ENCODE data around the gene JPH2. TPM values are rescaled to one million over a fixed set of nuclear protein-coding genes. Genes with fewer than 3 reads are reported as not detected.
A peak's percentile ranks its signal among the peaks of the same experiment; 100 is the strongest.

Gene JPH2
- total RNA-seq, 2 experiments from 2014 or later: 0.07 TPM

DNA sequence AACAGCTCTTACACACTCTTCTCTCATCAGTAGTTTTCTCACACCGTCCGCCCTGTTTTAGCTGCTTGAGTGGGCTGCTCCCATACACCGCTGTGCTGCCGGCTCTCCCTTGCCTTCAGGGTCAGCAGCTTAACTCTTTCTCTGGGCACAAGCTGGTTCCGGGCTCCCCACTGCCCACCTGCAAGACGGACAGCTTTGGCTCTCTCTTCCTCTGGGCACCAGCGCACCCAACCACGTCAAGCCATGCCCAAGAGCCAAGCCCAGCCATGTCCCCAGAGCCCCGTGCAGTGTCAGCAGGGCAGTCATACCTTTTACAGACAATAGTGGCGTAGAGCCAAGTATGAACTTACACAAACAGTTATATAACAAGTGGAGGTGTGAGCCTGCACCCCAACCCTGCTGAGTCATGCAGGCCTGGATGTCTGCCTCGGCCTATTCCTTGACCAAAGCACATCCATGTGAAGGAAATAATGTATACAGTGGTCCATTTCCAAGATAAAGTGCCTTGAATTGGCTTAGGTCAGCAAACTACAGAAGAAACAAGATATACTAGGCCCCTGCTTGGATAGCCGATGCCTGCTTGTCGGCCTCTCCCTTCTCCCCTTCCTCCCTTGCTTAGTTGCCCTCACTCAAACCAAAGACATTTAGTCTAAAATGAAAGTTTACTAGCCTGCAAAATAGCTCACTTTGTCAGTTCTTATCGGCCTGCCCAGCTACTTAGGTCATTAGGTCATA, 89.3 kb downstream of the JPH2 start:
- ChIA-PET CTCF (no interaction called here), POLR2A (no interaction called here)
- no peak for ATAC-seq
- Mint-ChIP-seq H3K36me3 (ENCODE audit: low read depth) (no peaks in the 10 kb centered on the region), H3K27me3 (peaks cover 30% of the 10 kb centered on the region), H3K4me1 (no peaks in the 10 kb centered on the region), H3K9me3 (ENCODE audit: low read depth) (no peaks in the 10 kb centered on the region), H3K4me3 (no peak overlapping the region), H3K27ac (no peak overlapping the region)
- intact Hi-C loops (cut with DNase I, micrococcal nuclease): no loop called here
- no peak for DNase-seq

DNA sequence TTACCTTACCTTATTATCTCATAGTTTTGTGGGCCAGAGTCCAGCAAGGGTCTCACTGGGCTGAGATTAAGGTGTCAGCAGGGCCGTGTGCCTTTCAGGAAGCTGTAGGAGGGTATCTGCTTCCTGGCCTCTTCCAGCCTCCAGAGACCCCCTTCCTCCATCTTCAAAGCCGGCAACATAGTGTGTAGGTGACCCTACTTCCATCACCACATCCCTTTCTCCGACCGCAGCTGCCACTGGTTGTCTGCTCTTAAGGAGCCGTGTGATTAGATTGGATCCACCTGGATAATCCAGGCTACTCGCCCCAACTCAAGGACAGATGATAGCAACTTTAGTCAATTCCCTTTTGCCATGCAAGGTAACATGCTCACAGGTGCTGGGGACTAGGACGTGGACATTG, 91.2 kb downstream of the JPH2 start:
- Mint-ChIP-seq H3K27me3 (peaks cover 17% of the 10 kb centered on the region), H3K27ac (no peak overlapping the region), H3K36me3 (ENCODE audit: low read depth) (no peaks in the 10 kb centered on the region), H3K9me3 (ENCODE audit: low read depth) (no peaks in the 10 kb centered on the region), H3K4me1 (no peaks in the 10 kb centered on the region), H3K4me3 (no peak overlapping the region)
- ATAC-seq (no peak), DNase-seq (no peak)
- ChIA-PET POLR2A (no interaction called here), CTCF (interaction anchor here (1.1 to 1.6 kb wide), 4 partner anchors 16 to 649 kb away, joined by 3 to 6 read pairs (median 3); no protein-coding TSS in a partner anchor)
- intact Hi-C loops (cut with DNase I, micrococcal nuclease): no loop called here

DNA sequence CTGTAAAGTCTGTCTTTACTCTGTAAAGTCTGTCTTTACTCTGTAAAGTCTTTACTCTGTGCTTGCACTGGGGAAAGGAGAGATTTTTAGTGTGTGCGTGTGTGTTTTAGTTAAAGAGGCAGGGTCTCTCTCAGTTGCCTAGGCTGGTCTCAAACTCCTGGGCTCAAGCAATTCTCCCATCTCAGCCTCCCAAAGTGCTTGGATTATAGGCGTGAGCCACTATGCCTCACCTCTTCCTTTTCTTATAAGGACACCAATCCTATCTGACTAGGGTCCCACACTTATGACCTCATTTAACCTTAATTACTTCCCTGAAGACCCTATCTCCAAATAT, 93.8 kb downstream of the JPH2 start:
- no peaks in the 10 kb centered on the region for H3K36me3 Mint-ChIP-seq (ENCODE audit: low read depth)
- intact Hi-C loops (cut with DNase I, micrococcal nuclease): loop anchor here in 1 of 2 experiments (5.0 kb wide), 1 partner anchor 646 kb away; no protein-coding TSS in a partner anchor
- H3K9me3 Mint-ChIP-seq (ENCODE audit: low read depth): no peaks in the 10 kb centered on the region
- ATAC-seq: no peak
- H3K4me3 Mint-ChIP-seq: no peak overlapping the region
- no peaks in the 10 kb centered on the region for H3K4me1 Mint-ChIP-seq
- H3K27ac Mint-ChIP-seq: no peak overlapping the region
- ChIA-PET CTCF (interaction anchor here (1.3 to 2.0 kb wide), 2 partner anchors 14 to 37 kb away, joined by 5 to 8 read pairs; no protein-coding TSS in a partner anchor), POLR2A (no interaction called here)
- peaks cover 7% of the 10 kb centered on the region for H3K27me3 Mint-ChIP-seq
- no peak for DNase-seq

DNA sequence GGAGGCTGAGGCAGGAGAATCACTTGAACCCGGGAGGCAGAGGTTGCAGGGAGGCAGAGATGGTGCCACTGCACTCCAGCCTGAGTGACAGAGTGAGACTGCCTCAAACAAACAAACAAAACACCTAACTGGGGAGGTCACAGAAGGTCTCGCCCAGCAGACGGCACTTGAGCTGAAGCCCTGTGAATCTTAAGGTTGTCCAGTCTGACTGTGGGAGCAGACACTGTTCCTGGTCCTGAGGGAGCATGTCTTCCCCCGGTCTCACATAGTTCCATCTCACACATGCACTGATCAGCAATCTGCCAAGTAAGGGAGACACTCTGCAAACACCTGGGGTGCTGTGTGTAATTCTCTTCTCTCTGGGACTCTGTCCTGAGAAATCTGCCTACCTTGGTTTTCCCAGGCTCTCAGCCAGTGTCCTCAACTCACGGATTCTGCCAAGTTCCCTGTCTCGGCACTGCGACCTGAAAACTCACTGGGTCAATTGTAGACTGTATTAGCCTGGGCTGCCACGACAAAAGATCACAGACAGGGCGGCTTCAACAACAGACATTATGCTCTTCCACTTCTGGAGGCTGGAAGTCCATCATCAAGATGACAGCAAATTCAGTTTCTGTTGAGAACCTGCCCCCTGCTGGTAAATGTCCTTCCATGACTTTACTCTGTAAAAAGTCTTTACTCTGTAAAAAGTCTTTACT, 94.3 kb downstream of the JPH2 start:
- POLR2A ChIA-PET: no interaction called here
- no peaks in the 10 kb centered on the region for H3K9me3 Mint-ChIP-seq (ENCODE audit: low read depth)
- intact Hi-C loops (cut with DNase I, micrococcal nuclease): loop anchor here (1.0 to 5.0 kb wide), 2 partner anchors 643 to 645 kb away; no protein-coding TSS in a partner anchor

DNA sequence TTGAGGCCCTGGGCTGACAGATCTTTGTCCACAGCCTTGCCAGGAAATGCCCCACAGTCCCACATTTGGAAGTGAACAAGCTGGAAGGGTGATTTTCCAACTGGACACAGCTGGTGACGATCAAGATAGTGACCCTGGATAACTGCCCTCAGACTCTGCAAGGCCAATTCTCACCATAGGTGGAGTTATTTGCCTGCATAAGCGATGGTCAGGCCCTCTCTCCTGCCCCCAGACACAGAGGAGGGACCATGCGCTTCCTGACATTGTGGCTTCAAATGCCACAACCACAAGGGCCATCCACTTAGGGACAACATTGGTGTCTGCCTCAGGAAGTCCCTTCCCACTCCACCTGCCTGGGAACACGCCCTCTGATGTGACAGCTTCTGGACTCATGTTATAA, 96.0 kb downstream of the JPH2 start:
- H3K4me1 Mint-ChIP-seq: no peaks in the 10 kb centered on the region
- intact Hi-C loops (cut with DNase I, micrococcal nuclease): loop anchor here in 1 of 2 experiments (5.0 kb wide), 1 partner anchor 644 kb away; no protein-coding TSS in a partner anchor
- POLR2A ChIA-PET: no interaction called here
- ATAC-seq: no peak
- no peak overlapping the region for H3K4me3 Mint-ChIP-seq
- no peak for DNase-seq
- no peaks in the 10 kb centered on the region for H3K36me3 Mint-ChIP-seq (ENCODE audit: low read depth)
- no peak overlapping the region for H3K27ac Mint-ChIP-seq
- no peaks in the 10 kb centered on the region for H3K9me3 Mint-ChIP-seq (ENCODE audit: low read depth)
- CTCF ChIA-PET: interaction anchor here (0.6 to 1.4 kb wide), 6 partner anchors 13 to 553 kb away, joined by 3 to 4 read pairs (median 4); no protein-coding TSS in a partner anchor
- peaks cover 4% of the 10 kb centered on the region for H3K27me3 Mint-ChIP-seq

More for the DNA sequence above, 94.3 kb downstream of the JPH2 start:
- H3K4me3 Mint-ChIP-seq: no peak overlapping the region
- no peak overlapping the region for H3K27ac Mint-ChIP-seq
- no peak for ATAC-seq
- H3K4me1 Mint-ChIP-seq: no peaks in the 10 kb centered on the region
- peaks cover 4% of the 10 kb centered on the region for H3K27me3 Mint-ChIP-seq
- peak; percentile 59 for DNase-seq
- CTCF ChIA-PET: interaction anchor here (0.6 to 1.2 kb wide), 4 partner anchors 25 to 644 kb away, joined by 3 to 4 read pairs (median 3); no protein-coding TSS in a partner anchor
- H3K36me3 Mint-ChIP-seq (ENCODE audit: low read depth): no peaks in the 10 kb centered on the region

- POLR2A ChIA-PET: no interaction called here
- peak; percentile 30 for DNase-seq
- peak; percentile 44 for ATAC-seq
- Mint-ChIP-seq H3K36me3 (ENCODE audit: low read depth) (no peaks in the 10 kb centered on the region), H3K4me3 (no peak overlapping the region), H3K9me3 (ENCODE audit: low read depth) (no peaks in the 10 kb centered on the region), H3K27me3 (peaks cover 4% of the 10 kb centered on the region), H3K4me1 (no peaks in the 10 kb centered on the region), H3K27ac (no peak overlapping the region)
- intact Hi-C loops (cut with DNase I, micrococcal nuclease): loop anchor here in 1 of 2 experiments (5.0 kb wide), 1 partner anchor 643 kb away; no protein-coding TSS in a partner anchor
- CTCF ChIA-PET: interaction anchor here (0.6 to 1.4 kb wide), 7 partner anchors 13 to 552 kb away, joined by 3 to 4 read pairs (median 3); no protein-coding TSS in a partner anchor
Measured at GRCh38 chr20:44089987-44090674, 96.9 kb downstream of the JPH2 start.

DNA sequence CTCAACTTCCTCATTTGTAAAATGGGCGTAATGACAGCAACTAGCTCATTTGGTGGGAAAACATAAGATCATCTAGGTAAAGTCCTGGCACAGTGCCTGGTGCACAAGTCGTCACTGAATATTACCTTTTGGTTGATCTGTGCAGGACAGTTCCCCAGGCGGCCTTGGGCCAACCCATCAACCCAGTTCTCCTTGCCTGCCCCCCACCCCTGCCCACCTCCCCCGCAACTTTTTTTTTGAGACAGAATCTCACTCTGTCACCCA, 99.2 kb downstream of the JPH2 start:
- no peak overlapping the region for H3K27ac Mint-ChIP-seq
- intact Hi-C loops (cut with DNase I, micrococcal nuclease): no loop called here
- ATAC-seq: no peak
- H3K4me3 Mint-ChIP-seq: no peak overlapping the region
- H3K36me3 Mint-ChIP-seq (ENCODE audit: low read depth): no peaks in the 10 kb centered on the region
- H3K27me3 Mint-ChIP-seq: peaks cover 2% of the 10 kb centered on the region
- ChIA-PET POLR2A (no interaction called here), CTCF (interaction anchor here (0.6 kb wide), 1 partner anchor 309 kb away, joined by 5 read pairs; no protein-coding TSS in a partner anchor)
- H3K4me1 Mint-ChIP-seq: no peaks in the 10 kb centered on the region
- H3K9me3 Mint-ChIP-seq (ENCODE audit: low read depth): no peaks in the 10 kb centered on the region
- DNase-seq: no peak

- no peaks in the 10 kb centered on the region for H3K9me3 Mint-ChIP-seq (ENCODE audit: low read depth)
- POLR2A ChIA-PET: no interaction called here
- CTCF ChIA-PET: interaction anchor here (0.6 kb wide), 1 partner anchor 309 kb away, joined by 5 read pairs; no protein-coding TSS in a partner anchor
- DNase-seq: no peak
- H3K4me3 Mint-ChIP-seq: no peak overlapping the region
- no peaks in the 10 kb centered on the region for H3K36me3 Mint-ChIP-seq (ENCODE audit: low read depth)
- no peaks in the 10 kb centered on the region for H3K4me1 Mint-ChIP-seq
- no peak for ATAC-seq
- intact Hi-C loops (cut with DNase I, micrococcal nuclease): no loop called here
- peaks cover 2% of the 10 kb centered on the region for H3K27me3 Mint-ChIP-seq
- H3K27ac Mint-ChIP-seq: no peak overlapping the region
Measured at GRCh38 chr20:44087051-44087856, 99.7 kb downstream of the JPH2 start.

DNA sequence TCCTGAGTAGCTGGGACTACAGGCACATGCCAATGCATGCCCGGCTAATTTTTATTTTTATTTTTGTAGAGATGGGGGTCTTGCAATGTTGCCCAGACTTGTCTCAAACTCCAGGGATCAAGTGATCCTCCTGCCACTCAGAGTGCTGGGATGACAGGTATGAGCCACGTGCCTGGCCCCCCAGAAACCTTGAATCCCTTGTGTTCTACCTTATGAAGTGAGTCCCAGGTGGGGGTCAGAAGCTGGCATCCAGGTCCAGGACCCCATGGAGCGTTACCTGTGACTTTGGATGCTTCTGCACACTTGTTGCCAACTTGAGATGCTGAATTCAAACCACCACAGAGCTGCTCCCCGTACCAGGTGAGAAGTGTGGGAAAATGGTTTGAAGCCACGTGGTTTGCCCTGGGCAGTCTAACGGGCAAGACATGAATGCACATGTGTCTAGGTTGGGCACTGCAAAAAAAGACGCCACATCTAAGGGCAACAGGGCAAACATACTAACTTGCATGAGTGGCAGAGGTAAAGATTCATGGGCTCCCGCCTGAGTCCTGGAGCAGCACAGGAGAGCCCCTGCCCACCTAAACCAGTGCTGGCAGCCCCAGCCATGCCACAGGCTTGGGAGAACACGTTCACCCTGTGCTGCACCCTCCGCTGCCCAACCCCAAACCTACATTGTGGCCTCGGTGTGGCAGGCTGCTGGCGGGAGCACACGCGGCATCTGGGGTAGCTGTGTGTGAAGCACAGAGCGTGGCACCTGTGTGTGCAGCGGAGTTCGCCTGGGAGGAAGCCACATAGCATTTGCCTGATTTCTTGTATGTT, 101.2 kb downstream of the JPH2 start:
- H3K9me3 Mint-ChIP-seq (ENCODE audit: low read depth): no peaks in the 10 kb centered on the region
- H3K4me3 Mint-ChIP-seq: no peak overlapping the region
- intact Hi-C loops (cut with DNase I, micrococcal nuclease): no loop called here
- no peak overlapping the region for H3K27ac Mint-ChIP-seq
- DNase-seq: no peak
- H3K4me1 Mint-ChIP-seq: peaks cover under 1% of the 10 kb centered on the region
- CTCF ChIA-PET: interaction anchor here (0.8 to 4.6 kb wide), 3 partner anchors 336 to 660 kb away, joined by 3 to 26 read pairs (median 4); no protein-coding TSS in a partner anchor
- ATAC-seq: no peak
- no peaks in the 10 kb centered on the region for H3K27me3 Mint-ChIP-seq
- H3K36me3 Mint-ChIP-seq (ENCODE audit: low read depth): no peaks in the 10 kb centered on the region
- POLR2A ChIA-PET: no interaction called here

GRCh38 chr20:44084891-44085290, 102.1 kb downstream of the JPH2 start:
- Mint-ChIP-seq H3K4me1 (peaks cover 9% of the 10 kb centered on the region), H3K36me3 (ENCODE audit: low read depth) (no peaks in the 10 kb centered on the region), H3K27ac (no peak overlapping the region), H3K27me3 (no peaks in the 10 kb centered on the region), H3K9me3 (ENCODE audit: low read depth) (no peaks in the 10 kb centered on the region), H3K4me3 (no peak overlapping the region)
- intact Hi-C loops (cut with DNase I, micrococcal nuclease): loop anchor here in 1 of 2 experiments (5.0 kb wide), 2 partner anchors 103 to 168 kb away; no protein-coding TSS in a partner anchor
- POLR2A ChIA-PET: no interaction called here
- no peak for DNase-seq
- ATAC-seq: no peak
- CTCF ChIA-PET: interaction anchor here (1.3 to 4.6 kb wide), 2 partner anchors 335 to 636 kb away, joined by 4 to 26 read pairs; no protein-coding TSS in a partner anchor
